B cell (primary cell): ENCODE results near the gene PLA2R1.

ENCODE experiments used
- EZH2 ChIP-seq: IDR thresholded peaks from 2 replicates; pipeline ENCODE4 v1.6.1; 2012; ENCODE audit warnings: borderline replicate concordance, low read depth, mild to moderate bottlenecking, moderate library complexity, low read length; ENCODE audit not compliant: insufficient read depth, poor library complexity, severe bottlenecking
- TF ChIP-seq, protein P1 (sequence below): fragments of 200-600 bp; IDR thresholded peaks from one replicate; pipeline ENCODE4 v1.8.0; 2022; ENCODE audit warnings: antibody characterized with exemption, mild to moderate bottlenecking

DNA sequence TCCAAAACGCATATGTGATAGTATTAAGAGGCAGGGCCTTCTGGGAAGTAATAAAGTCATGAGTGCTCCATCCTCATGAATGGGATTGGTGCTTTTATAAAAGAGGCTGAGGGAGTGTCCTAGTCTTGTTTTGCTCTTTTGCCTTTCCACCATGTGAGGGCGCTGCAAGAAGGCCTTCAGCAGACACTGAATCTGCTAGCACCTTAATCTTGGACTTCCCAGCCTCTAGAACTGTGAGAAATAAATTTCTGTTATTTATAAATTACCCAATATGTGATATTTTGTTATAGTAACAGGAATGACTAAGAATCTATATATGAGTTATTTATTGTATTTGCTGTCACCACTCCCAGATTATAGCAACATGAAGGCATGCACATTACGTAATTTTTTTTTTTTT, 63.5 kb downstream of the PLA2R1 start:
- no peak for TF ChIP-seq EZH2
- TF ChIP-seq, protein P1, sequence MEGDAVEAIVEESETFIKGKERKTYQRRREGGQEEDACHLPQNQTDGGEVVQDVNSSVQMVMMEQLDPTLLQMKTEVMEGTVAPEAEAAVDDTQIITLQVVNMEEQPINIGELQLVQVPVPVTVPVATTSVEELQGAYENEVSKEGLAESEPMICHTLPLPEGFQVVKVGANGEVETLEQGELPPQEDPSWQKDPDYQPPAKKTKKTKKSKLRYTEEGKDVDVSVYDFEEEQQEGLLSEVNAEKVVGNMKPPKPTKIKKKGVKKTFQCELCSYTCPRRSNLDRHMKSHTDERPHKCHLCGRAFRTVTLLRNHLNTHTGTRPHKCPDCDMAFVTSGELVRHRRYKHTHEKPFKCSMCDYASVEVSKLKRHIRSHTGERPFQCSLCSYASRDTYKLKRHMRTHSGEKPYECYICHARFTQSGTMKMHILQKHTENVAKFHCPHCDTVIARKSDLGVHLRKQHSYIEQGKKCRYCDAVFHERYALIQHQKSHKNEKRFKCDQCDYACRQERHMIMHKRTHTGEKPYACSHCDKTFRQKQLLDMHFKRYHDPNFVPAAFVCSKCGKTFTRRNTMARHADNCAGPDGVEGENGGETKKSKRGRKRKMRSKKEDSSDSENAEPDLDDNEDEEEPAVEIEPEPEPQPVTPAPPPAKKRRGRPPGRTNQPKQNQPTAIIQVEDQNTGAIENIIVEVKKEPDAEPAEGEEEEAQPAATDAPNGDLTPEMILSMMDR, result no peak
